Kidney epithelial cell (primary cell): ENCODE results near the gene VAV2. TPM values are rescaled to one million over a fixed set of nuclear protein-coding genes. Genes with fewer than 3 reads are reported as not detected.

Source experiments
- DNase-seq: peaks from one replicate; pipeline ENCODE4 v3.0.0-alpha.2; 2010; ENCODE audit warnings: low read depth
- H3K27me3 ChIP-seq: 2 replicates; pipeline ENCODE4 v1.6.0; 2011; ENCODE audit warnings: low read length; ENCODE audit not compliant: control insufficient read depth, insufficient read depth
- H3K36me3 ChIP-seq: 2 replicates; pipeline ENCODE4 v1.5.1; 2011; ENCODE audit warnings: low read length; ENCODE audit not compliant: control insufficient read depth, insufficient read depth
- H3K4me3 ChIP-seq: 2 replicates; pipeline ENCODE4 v1.5.1; 2011; ENCODE audit warnings: low read depth, mild to moderate bottlenecking, control low read depth, low read length
- total RNA-seq: library from RNA; depleted of rRNA; stranded (reverse); fragments of >200 nt; gene quantifications from 2 replicates; pipeline ENCODE4 v1.2.3, GENCODE V29; 2015
- TF ChIP-seq, protein P1 (sequence below): IDR thresholded peaks from 2 replicates; pipeline ENCODE4 v1.5.1; 2011; ENCODE audit warnings: mild to moderate bottlenecking, moderate library complexity, low read length, control low read depth, inconsistent platforms; ENCODE audit not compliant: insufficient read depth, poor library complexity, severe bottlenecking

Gene VAV2
- total RNA-seq, 1 donor from 2014 or later: 37.8 TPM

- H3K27me3 ChIP-seq: no peaks in the 10 kb centered on the region
- DNase-seq: peak; percentile 14
Observed at GRCh38 chr9:133792721-133793470, 199.2 kb downstream of the VAV2 start.

DNA sequence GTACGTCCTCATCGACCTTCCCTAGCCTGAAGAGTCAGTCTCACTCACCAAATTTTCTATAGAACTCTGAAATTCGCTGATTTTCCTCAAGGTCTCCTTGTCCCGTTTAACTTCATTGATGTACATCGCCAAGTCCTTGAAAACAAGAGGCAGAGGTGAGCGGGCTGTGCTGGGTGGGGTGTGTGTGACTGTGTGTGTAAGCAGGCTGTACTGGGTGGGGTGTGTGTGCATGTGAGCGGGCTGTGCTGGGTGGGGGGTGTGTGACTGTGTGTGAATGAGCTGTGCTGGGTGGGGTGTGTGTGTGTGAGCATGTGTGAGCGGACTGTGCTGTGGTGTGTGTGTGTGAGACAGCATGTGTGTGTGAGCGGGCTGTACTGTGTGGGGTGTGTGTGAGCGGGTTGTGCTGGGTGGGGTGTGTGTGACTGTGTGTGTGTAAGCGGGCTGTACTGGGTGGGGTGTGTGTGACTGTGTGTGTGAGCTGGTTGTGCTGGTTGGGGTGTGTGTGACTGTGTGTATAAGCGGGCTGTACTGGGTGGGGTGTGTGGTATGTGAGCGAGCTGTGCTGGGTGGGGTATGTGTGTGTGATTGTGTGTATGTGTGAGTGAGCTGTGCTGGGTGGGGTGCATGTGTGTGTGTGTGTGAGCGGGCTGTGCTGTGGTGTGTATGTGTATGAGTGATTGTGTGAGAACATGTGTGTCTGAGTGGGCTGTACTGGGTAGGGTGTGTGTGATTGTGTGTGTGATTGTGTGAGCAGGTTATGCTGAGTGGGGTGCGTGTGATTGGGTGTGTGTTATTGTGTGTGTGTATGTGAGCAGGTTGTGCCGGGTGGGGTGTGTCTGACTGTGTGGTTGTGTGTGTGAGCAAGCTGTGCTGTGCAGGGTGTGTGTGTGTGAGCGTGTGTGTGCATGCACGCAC is 200.1 kb downstream of the VAV2 start:
- Histone ChIP-seq H3K36me3 (peaks cover 5% of the 10 kb centered on the region), H3K27me3 (no peaks in the 10 kb centered on the region), H3K4me3 (no peak overlapping the region)
- DNase-seq: no peak
- TF ChIP-seq, protein P1, sequence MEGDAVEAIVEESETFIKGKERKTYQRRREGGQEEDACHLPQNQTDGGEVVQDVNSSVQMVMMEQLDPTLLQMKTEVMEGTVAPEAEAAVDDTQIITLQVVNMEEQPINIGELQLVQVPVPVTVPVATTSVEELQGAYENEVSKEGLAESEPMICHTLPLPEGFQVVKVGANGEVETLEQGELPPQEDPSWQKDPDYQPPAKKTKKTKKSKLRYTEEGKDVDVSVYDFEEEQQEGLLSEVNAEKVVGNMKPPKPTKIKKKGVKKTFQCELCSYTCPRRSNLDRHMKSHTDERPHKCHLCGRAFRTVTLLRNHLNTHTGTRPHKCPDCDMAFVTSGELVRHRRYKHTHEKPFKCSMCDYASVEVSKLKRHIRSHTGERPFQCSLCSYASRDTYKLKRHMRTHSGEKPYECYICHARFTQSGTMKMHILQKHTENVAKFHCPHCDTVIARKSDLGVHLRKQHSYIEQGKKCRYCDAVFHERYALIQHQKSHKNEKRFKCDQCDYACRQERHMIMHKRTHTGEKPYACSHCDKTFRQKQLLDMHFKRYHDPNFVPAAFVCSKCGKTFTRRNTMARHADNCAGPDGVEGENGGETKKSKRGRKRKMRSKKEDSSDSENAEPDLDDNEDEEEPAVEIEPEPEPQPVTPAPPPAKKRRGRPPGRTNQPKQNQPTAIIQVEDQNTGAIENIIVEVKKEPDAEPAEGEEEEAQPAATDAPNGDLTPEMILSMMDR: no peak

More at GRCh38 chr9:133792721-133793470, 199.2 kb downstream of the VAV2 start:
- H3K36me3 ChIP-seq: peaks cover 5% of the 10 kb centered on the region
- H3K4me3 ChIP-seq: no peak overlapping the region
- TF ChIP-seq, protein P1: peak; percentile 96

GRCh38 chr9:133791069-133791468 is 201.1 kb downstream of the VAV2 start:
- H3K36me3 ChIP-seq: peaks cover 5% of the 10 kb centered on the region
- no peaks in the 10 kb centered on the region for H3K27me3 ChIP-seq
- DNase-seq: no peak
- TF ChIP-seq, protein P1: no peak
- H3K4me3 ChIP-seq: no peak overlapping the region

DNA sequence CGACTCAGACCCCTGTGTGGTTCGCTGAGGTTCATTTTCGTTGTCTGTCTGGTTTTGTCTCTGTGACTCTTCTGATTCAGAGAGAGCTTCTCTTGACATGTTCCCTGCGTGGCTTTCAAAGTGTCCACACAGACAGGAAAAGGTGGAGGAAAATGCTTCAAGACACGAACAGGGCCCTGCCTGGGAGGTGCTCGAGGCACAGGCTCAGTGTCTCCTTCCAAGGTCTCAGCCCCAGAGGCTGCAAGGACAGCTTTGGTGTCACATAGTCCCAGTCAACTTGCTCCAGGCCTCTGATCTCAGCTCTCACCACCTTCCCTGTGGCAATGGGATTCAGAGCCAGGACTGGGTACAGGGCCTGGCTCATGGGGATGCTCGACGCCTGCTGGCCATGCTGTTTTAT is 202.3 kb downstream of the VAV2 start:
- H3K36me3 ChIP-seq: peaks cover 5% of the 10 kb centered on the region
- TF ChIP-seq, protein P1: no peak
- H3K27me3 ChIP-seq: no peaks in the 10 kb centered on the region
- DNase-seq: no peak
- H3K4me3 ChIP-seq: no peak overlapping the region

- no peak for DNase-seq
- H3K27me3 ChIP-seq: no peaks in the 10 kb centered on the region
- TF ChIP-seq, protein P1: no peak
- H3K36me3 ChIP-seq: peaks cover 2% of the 10 kb centered on the region
- no peak overlapping the region for H3K4me3 ChIP-seq
Observed at GRCh38 chr9:133788819-133789717, 203.1 kb downstream of the VAV2 start.
